OCI-LY3 (cell line): ENCODE data around the gene PAX2.

Source experiments
- CTCF ChIP-seq: fragments of 200-600, 300-600 bp; sonication (generic); IDR thresholded peaks from 2 replicates; pipeline ENCODE4 v1.5.1; 2014; ENCODE audit warnings: antibody characterized with exemption, low read length, low read depth
- EZH2phosphoT487 ChIP-seq: fragments of 200-600 bp; shearing (Covaris generic); IDR thresholded peaks from 2 replicates; pipeline ENCODE4 v1.6.1; 2018; ENCODE audit warnings: antibody characterized with exemption, mixed run types, low read depth

- TF ChIP-seq CTCF (no peak), EZH2phosphoT487 (no peak)
Measured at GRCh38 chr10:100847440-100847839, 102.1 kb downstream of the PAX2 start.
